PC-9 (cell line): ENCODE results near the gene TMCC1.

Experiments
- EZH2 ChIP-seq: fragments of 200-600 bp; sonication (generic); IDR thresholded peaks from 2 replicates; pipeline ENCODE4 v1.8.0; 2017; ENCODE audit warnings: antibody characterized with exemption, low read depth
- TF ChIP-seq, protein P1 (sequence below): fragments of 200-600 bp; sonication (generic); conservative IDR thresholded peaks from 2 replicates; pipeline ENCODE4 v1.6.1; 2017; ENCODE audit warnings: mixed run types, antibody characterized with exemption, mild to moderate bottlenecking, moderate library complexity

DNA sequence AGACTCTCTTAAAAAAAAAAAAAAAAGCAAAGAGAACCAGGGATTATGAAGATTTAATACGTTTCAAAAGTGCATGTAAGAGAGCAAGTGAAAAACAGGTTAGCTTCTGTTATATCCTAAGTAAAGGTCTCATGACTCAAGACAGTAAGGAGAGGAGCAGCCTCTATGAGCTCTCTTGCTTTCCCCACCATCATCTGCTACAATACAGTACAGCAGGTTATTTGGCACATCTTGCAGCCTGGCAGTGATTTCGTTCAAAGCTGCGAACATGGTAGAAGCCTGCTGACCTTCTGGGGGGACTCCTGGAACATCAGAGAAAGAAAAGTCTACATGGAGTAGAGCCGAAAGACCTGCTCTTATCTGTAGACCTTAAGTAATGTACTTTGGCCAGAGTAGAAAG is 157.9 kb downstream of the TMCC1 start:
- TF ChIP-seq EZH2 = no peak
- TF ChIP-seq, protein P1, sequence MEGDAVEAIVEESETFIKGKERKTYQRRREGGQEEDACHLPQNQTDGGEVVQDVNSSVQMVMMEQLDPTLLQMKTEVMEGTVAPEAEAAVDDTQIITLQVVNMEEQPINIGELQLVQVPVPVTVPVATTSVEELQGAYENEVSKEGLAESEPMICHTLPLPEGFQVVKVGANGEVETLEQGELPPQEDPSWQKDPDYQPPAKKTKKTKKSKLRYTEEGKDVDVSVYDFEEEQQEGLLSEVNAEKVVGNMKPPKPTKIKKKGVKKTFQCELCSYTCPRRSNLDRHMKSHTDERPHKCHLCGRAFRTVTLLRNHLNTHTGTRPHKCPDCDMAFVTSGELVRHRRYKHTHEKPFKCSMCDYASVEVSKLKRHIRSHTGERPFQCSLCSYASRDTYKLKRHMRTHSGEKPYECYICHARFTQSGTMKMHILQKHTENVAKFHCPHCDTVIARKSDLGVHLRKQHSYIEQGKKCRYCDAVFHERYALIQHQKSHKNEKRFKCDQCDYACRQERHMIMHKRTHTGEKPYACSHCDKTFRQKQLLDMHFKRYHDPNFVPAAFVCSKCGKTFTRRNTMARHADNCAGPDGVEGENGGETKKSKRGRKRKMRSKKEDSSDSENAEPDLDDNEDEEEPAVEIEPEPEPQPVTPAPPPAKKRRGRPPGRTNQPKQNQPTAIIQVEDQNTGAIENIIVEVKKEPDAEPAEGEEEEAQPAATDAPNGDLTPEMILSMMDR = no peak
